ENCODE results near the gene CTNNBL1. TPM values are rescaled to one million over a fixed set of nuclear protein-coding genes. Genes with fewer than 3 reads are reported as not detected.

Gene CTNNBL1
- total and polyA plus RNA-seq, 2 of the 4 experiments (the other 2 are of a cell fraction) = 29.9 to 34.1 TPM

GRCh38 chr20:37733416-37733815, 39.6 kb downstream of the CTNNBL1 start:
- dilution Hi-C loops (cut with HindIII; ENCODE audit: low sequenced_read_pairs, unreplicated experiment) = no loop called here
- Histone ChIP-seq H2AFZ (replicated peaks; ENCODE audit: low read length, poor library complexity) (no peak overlapping the region), H2BK20ac (ENCODE audit: low read depth, low read length) (no peak overlapping the region), H3K79me1 (ENCODE audit: low read depth in 1 of 2, low read length in 2 of 2) (peaks cover 15 to 25% of the 10 kb centered on the region in 2 experiments), H3K9me1 (ENCODE audit: insufficient read depth, low read length) (peaks cover 7% of the 10 kb centered on the region), H4K8ac (ENCODE audit: low read depth in 2 of 2, low read length in 2 of 2) (no peak overlapping the region), H2BK15ac (ENCODE audit: low read depth, low read length) (no peak overlapping the region), H3K56ac (ENCODE audit: extremely low read depth, insufficient read depth, low read length) (no peak overlapping the region), H3K14ac (replicated peaks; ENCODE audit: low read depth, low read length) (no peak overlapping the region), H3K27ac (ENCODE audit: insufficient read depth, low read length) (no peak overlapping the region), H3K4me1 (ENCODE audit: control insufficient read depth, insufficient read depth, low read length) (no peaks in the 10 kb centered on the region), H3K9me3 (ENCODE audit: control insufficient read depth, insufficient read depth, low read length) (no peaks in the 10 kb centered on the region; the same call in 1 of the 2 replicates), H4K20me1 (ENCODE audit: insufficient read depth, low read length) (peaks cover 10% of the 10 kb centered on the region; the same call in 1 of the 2 replicates), H4K91ac (ENCODE audit: insufficient read depth, low read depth, low read length) (no peak overlapping the region), H2AK5ac (ENCODE audit: low read depth, low read length) (no peak overlapping the region), H3K23ac (ENCODE audit: low read depth, low read length) (no peak overlapping the region), H3K36me3 (ENCODE audit: control insufficient read depth, insufficient read depth, low read length) (peaks cover 15% of the 10 kb centered on the region), H3K4ac (ENCODE audit: low read depth, low read length) (no peak overlapping the region), H4K5ac (ENCODE audit: low read depth, low read length) (no peak overlapping the region), H3K27me3 (ENCODE audit: control insufficient read depth, insufficient read depth, low read length) (no peaks in the 10 kb centered on the region), H3K4me3 (ENCODE audit: insufficient read depth, low read depth, low read length) (no peak overlapping the region), H3K18ac (ENCODE audit: low read depth, low read length) (no peak overlapping the region), H2AK9ac (replicated peaks; ENCODE audit: low read depth, low read length, poor library complexity) (no peak overlapping the region), H2BK5ac (ENCODE audit: low read depth, low read length, poor library complexity, severe bottlenecking) (no peak overlapping the region), H3K4me2 (ENCODE audit: low read depth, low read length) (no peak overlapping the region), H3K9ac (ENCODE audit: low read depth, low read length) (no peak overlapping the region), H2BK120ac (ENCODE audit: low read depth, low read length) (no peak overlapping the region)
- BruUV-seq (replicated peaks) = no TSS peak
- ATAC-seq (ENCODE audit: low read depth) (no peak), DNase-seq (no peak)
- CTCF ChIA-PET = no interaction called here
- TF ChIP-seq RAD21 (IDR thresholded peaks at IDR 0.05; ENCODE audit: low read length) = no peak
- no peak for TF ChIP-seq RFX5 (IDR thresholded peaks at IDR 0.05; ENCODE audit: low read depth, low read length)
- TF ChIP-seq NFE2L2 (IDR thresholded peaks at IDR 0.05; ENCODE audit: low read depth, low read length) = no peak
- no peak for TF ChIP-seq FOS (IDR thresholded peaks at IDR 0.05; ENCODE audit: low read depth, low read length)
- WGBS, 2 experiments (ENCODE audit: extremely low coverage in 2 of 2, insufficient read length in 1 of 2) = 100% methylated on average over 2 of the region's 4 CpGs; no CpG with 5 or more reads in 1 of the 2 experiments
- intact Hi-C loops (cut with micrococcal nuclease) = no loop called here
- POLR2A ChIA-PET (ENCODE audit: unreplicated experiment) = no interaction called here
- in situ Hi-C loops (cut with MboI; ENCODE audit: low sequenced_read_pairs) = no loop called here
